ENCODE data around the gene TPSD1. TPM values are rescaled to one million over a fixed set of nuclear protein-coding genes. Genes with fewer than 3 reads are reported as not detected.
"Not testable (repeated sequence)": the region's sequence is repeated elsewhere in the genome, so short reads cannot be mapped to it uniquely, and the experiment has no call there.

TPSD1 gene
- polyA plus RNA-seq, 4 donors = 0.55 TPM; not detected in 3

DNA sequence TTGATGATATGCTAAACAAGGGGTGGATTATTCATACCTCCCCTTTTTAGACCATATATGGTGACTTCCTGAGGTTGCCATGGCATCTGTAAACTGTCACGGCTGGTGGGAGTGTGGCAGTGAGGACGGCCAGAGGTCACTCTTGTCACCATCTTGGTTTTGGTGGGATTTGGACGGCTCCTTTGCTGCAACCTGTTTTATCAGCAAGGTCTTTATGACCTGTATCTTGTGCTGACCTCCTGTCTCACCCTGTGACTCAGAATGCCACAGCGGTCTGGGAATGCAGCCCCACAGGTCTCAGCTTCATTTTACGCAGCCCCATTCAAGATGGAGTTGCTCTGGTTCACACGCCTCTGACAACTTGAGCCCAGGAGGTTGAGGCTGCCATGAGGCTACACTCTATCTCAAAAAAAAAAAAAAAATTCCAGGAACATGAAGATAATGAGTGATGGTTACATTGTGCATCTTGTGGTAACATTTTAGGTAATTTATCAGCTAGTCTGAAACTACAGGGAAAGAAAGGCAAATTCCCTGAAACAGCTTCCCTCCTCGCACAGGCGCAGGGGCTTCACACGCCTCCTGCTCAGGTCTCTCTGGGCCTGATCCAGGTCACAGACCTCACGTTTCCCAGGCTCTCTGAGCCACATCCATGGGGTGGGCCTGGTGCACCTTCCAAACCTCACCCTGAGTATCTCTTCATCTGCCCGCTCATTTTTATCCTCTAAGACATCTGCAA lies 38.2 kb downstream of the TPSD1 start:
- DNase-seq (ENCODE audit: low read depth in 4 of 4, low spot score in 3 of 4) = no peak

DNA sequence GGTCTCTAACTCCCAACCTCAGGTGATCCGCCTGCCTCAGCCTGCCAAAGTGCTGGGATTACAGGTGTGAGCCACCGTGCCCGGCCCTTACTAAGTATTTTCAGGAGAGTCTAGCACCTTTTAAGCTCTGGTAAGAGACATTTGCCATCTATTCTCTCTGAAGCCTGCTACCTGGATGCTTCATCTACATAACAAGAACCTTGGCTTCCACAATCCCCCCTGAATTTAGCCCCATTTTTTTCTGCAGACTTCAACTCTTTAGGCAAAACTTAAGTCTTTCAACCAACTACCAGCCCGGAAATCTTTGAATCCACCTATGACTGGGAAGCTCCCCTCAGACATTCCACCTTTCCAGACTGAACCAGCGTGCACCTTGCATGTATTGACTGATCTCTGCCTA lies 39.6 kb downstream of the TPSD1 start:
- no peak for DNase-seq (ENCODE audit: low read depth in 4 of 4, low spot score in 3 of 4)

DNA sequence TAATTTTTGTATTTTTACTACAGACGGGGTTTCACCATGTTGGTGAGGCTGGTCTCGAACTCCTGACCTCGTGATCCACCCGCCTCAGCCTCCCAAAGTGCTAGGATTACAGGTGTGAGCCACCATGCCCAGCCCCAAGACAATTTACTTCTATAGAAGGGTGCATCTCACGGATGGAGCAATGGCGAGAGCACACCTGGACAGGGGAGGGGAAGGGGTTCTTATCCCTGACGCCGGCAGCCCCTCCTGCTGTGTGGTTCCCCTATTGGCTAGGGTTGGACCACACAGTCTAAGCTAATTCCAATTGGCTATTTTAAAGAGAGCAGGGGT lies 40.8 kb downstream of the TPSD1 start:
- DNase-seq (ENCODE audit: low read depth in 4 of 4, low spot score in 3 of 4) = not testable (repeated sequence)

DNA sequence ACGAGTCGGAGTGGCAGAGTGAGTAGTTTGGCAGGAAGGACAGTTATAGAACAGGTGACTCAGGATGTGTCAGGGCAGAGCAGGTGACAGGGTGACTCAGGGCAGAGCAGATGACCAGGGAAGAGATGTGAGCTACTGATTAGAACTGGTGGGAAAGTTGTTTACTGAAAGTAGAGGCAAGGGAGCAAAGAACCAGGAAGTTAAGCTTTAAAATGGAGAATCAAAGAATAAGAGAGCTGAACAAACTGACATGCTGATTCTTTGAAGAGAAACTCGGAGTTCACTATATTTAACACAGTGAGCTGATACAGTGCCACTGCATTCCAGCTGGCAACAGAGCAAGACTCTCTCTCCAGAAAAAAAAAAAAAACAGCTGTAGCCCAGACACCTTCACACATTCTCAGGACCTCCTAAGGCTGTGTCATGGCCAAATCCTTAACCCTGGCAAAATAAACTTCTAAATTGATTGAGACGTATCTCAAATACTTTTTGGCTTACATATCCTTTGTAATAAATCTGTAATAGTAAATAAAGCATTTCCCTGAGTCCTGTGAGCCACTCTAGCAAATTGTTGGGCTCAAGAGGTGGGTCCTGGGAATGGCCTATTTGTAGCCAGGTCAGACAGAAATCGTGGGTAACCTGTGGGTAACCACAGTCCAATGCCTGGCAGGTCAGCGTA lies 41.3 kb downstream of the TPSD1 start:
- DNase-seq (ENCODE audit: low read depth in 4 of 4, low spot score in 3 of 4) = no peak

DNA sequence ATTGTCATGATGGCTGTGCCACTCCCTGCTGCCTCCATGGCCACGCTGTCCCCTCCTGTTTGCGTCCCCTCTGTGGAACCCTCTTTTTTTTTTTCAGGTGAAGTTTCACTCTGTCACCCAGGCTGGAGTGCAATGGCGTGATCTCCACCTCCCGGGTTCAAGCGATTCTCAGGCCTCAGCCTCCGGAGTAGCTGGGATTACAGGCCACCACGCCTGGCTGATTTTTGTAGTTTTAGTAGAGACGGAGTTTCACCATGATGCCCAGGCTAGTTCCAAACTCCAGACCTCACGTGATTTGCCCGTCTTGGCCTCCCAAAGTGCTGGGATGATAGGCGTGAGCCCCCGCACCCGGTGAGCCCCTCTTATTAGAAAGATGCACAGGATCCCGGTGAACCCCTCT lies 42.5 kb downstream of the TPSD1 start:
- DNase-seq (ENCODE audit: low read depth in 4 of 4, low spot score in 3 of 4) = no peak

DNA sequence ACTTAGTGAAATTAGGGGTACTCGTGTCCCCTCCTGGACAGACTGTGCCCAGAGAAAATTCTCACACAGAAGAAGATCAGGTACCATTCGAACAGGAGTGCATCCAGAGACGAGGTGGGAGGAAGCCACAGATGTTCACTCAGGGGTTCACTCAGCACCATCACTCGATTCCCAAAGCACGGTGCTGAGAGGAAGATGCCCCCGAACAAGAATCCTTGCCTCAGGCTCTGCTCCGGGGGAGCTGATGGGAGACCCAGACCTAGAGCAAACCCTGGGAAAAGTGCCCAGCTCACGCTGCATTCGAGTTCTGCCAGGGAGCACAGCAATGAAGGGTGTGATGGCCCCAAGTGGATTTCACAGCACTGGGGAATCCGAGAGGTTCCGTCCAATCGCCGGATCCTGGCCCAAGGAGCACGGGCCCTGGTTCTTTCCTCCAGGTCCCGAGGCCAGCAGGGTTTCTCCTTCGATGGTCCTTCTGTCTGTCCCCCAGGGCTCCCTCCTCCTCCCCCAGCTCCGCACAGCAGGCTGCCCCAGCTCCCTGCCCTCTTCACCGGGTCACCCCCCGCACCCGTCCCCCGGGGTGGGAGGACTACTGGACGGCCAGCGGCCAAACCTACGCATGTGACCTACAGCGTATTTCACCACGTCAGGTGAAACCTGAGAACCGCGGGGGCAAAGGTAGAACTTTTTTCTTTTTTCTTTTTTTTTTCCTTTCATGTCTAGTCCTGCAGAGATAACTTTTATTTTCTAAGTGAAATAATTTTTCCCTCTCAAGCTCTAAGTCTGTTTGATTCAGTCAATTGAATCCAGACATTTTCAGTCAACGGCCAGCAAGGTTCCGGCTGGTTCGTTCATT lies 43.4 kb downstream of the TPSD1 start:
- DNase-seq (ENCODE audit: low read depth in 4 of 4, low spot score in 3 of 4) = no peak

DNA sequence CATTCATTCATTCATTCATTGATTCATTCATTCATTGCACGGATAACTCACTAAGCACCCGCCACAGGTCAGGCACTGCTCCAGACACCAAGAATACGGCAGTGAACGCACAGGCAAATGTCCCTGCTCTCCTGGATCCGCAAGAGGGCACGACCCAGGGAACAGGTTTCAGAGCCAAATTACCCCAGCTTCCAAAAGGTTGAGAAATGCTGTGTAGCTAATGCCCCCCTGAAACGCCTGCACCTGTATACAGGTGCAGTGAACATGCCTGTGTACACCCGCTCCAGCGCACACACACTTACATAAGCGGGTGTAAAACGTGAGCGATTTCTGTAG lies 44.0 kb downstream of the TPSD1 start:
- DNase-seq (ENCODE audit: low read depth in 4 of 4, low spot score in 3 of 4) = no peak

DNA sequence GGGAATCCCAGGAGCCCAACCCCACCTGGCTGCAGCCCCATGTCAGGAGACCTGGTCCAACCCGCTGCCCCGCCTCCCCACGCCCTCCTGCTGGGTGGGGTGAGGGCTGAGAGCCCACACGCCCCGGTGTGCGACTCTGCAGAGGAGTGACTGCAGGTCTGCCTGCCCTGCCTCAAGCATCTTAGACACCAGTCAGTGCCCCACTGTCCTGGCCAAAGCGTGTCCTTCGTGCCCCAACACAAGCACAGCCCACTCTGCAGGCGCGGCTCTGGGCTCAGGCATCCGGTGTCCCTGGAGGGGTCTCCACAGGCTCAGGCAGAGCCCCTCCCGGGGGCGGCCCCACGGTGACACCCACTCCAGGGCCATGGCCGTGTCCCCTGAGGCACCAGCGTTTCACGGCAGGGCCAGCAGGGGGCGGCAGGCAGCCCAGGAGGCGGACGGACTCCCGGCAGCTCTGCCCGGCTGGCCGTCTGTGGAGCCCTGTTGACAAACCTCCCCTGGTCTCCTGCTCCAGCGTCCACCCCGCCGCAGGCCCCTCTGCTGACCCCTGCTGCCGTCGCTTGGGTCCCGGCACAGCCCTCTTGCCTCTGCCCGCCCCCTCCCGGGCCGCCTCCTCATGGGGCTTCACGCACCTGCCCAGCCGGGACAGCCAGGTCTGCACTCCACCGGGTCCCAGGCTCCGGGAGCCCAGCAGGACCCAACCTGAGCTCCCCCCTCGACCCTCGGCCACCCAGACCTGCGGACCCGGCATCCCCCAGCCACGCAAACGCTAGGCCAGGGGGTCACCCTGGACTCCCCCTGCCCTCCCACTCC lies 45.0 kb downstream of the TPSD1 start:
- DNase-seq (ENCODE audit: low read depth in 4 of 4, low spot score in 3 of 4) = peak in 1 of 4 donors; percentile 49

DNA sequence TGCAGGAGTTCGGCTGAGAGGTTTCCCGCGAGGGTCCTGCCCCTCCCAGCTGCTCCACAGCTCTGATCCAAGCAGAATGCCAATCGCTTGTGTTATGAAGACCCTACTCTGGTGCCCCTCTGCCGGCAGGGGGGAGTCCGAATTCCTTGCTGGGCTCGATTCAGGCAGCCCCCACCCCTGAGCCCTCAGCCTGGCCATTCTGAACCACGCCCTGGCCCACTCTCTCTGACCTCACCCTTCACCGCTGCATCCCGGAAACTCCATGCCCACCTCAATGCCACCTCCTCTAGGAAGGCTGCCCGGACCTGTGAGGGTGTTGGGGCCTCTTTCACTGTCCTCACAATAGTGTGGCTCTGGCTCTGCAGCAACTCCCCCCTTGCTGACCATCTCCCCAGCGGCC lies 45.7 kb downstream of the TPSD1 start:
- no peak for DNase-seq (ENCODE audit: low read depth in 4 of 4, low spot score in 3 of 4)

DNA sequence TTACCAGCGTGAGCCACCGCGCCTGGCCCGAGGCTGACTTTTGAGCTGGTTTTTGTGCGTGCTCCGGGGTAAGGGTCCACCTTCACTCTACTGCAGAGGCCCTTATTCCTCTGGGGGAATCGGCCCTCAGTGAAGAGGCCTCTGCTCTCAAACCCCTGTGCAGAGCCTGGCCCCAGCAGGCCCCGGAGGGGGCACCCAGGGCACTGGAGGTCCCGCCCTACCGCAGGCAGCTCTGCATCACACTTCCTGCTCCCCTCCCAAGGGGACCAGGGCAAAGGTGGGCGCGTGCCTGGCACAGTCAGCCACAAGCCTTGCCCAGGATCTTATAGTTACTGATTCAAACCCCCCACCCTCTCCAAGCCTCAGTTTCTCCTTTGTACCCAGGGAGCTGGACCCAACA lies 50.0 kb downstream of the TPSD1 start:
- DNase-seq (ENCODE audit: low read depth in 4 of 4, low spot score in 3 of 4) = no peak

DNA sequence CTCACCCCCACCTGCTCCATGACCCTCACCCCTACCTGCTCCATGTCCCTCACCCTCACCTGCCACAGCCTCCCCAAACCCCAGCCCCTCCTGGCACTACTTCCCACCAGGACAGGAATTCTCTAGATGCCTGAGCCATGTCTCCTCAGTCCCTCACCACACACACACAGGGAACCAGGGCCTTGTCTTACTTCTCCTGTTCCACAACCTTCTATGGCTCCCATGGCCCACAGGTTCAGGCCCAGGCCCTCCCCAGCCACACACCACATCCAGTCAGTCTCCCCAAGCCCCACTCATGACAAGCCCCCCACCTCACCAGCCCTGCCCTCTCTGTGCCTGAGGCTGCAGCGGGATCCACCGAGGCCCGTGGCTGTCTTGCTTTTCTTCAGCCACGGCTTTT lies 50.5 kb downstream of the TPSD1 start:
- no peak for DNase-seq (ENCODE audit: low read depth in 4 of 4, low spot score in 3 of 4)

DNA sequence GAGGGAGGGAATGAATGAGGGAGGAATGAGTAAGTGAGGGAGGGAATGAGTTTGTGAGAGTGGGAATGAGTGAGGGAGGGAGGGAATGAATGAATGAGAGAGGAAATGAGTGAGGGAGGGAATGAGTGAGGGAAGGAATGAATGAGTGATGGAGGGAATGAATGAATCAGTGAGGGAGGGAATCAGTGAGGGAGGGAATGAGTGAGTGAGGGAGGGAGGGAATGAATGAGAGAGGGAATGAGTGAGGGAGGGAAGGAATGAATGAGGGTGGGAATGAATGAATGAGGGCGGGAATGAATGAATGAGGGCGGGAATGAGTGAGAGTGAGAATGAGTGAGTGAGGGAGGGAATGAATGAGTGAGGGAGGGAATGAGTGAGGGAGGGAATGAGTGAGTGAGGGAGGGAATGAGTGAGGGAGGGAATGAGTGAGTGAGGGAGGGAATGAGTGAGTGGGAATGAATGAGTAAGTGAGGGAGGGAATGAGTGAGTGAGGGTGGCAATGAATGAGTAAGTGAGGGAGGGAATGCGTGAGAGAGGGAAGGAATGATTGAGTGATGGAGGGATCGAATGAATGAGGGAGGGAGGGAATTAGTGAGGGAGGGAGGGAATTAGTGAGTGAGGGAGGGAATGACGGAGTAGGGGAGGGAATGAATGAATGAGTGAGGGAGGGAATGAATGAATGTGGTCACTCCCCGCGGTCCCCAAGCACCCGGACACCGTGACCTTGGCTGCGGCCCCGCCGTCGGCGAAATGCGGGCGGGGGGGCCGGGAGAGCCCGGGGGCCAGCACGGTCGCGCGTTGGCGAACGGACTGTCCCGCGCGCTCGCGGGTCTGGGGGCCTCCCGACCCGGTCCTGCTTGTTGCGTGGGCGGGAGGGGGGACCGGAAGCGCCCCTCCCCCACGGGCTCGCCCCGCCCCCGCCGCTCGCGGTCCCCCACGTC lies 52.4 kb downstream of the TPSD1 start:
- peak in 1 of 4 donors; percentile 47 for DNase-seq (ENCODE audit: low read depth in 4 of 4, low spot score in 3 of 4)

Other genes starting within 250 kb of the TPSD1 start
- under 1 TPM; 0.11 to 0.34 (median 0.23) TPM for gene SSTR5, start 183.3 kb upstream of the TPSD1 start, polyA plus RNA-seq (ENCODE audit: insufficient read length in 4 of 4)
- gene C1QTNF8, start 159.8 kb upstream of the TPSD1 start, polyA plus RNA-seq (ENCODE audit: insufficient read length in 4 of 4) = under 1 TPM in 1 of 4 donors, not detected in 3; 0.05 TPM
- 10 to 100 TPM; 17.1 to 31.1 (median 18.5) TPM for gene CACNA1H, start 103.0 kb upstream of the TPSD1 start, polyA plus RNA-seq (ENCODE audit: insufficient read length in 4 of 4)
- 1 to 10 TPM in 2 of 4 donors, under 1 TPM in 2; 0.47 to 1.6 (median 0.90) TPM for gene TPSG1, start 30.8 kb upstream of the TPSD1 start, polyA plus RNA-seq (ENCODE audit: insufficient read length in 4 of 4)
- gene TPSB2, start 25.9 kb upstream of the TPSD1 start, polyA plus RNA-seq (ENCODE audit: insufficient read length in 4 of 4) = under 1 TPM in 1 of 4 donors, not detected in 3; 0.16 TPM
- under 1 TPM in 3 of 4 donors, not detected in 1; 0.09 to 0.36 (median 0.25) TPM for gene TPSAB1, start 15.4 kb upstream of the TPSD1 start, polyA plus RNA-seq (ENCODE audit: insufficient read length in 4 of 4)
- 100 to 1,000 TPM; 169 to 186 (median 176) TPM for gene UBE2I, start 53.6 kb downstream of the TPSD1 start, polyA plus RNA-seq (ENCODE audit: insufficient read length in 4 of 4)
- gene BAIAP3, start 77.6 kb downstream of the TPSD1 start, polyA plus RNA-seq (ENCODE audit: insufficient read length in 4 of 4) = 1 to 10 TPM; 3.9 to 8.5 (median 4.7) TPM
- gene TSR3, start 95.8 kb downstream of the TPSD1 start, polyA plus RNA-seq (ENCODE audit: insufficient read length in 4 of 4) = 10 to 100 TPM; 37.9 to 62.9 (median 46.1) TPM
- 10 to 100 TPM; 57.3 to 69.5 (median 60.3) TPM for gene GNPTG, start 95.9 kb downstream of the TPSD1 start, polyA plus RNA-seq (ENCODE audit: insufficient read length in 4 of 4)
- gene UNKL, start 158.6 kb downstream of the TPSD1 start, polyA plus RNA-seq (ENCODE audit: insufficient read length in 4 of 4) = 10 to 100 TPM; 14.2 to 21.1 (median 17.0) TPM
- gene UQCC4, start 164.7 kb downstream of the TPSD1 start, polyA plus RNA-seq (ENCODE audit: insufficient read length in 4 of 4) = 10 to 100 TPM; 12.5 to 18.3 (median 14.8) TPM
- gene PERCC1, start 175.0 kb downstream of the TPSD1 start, polyA plus RNA-seq (ENCODE audit: insufficient read length in 4 of 4) = under 1 TPM in 1 of 4 donors, not detected in 3; 0.26 TPM
- gene CCDC154, start 188.5 kb downstream of the TPSD1 start, polyA plus RNA-seq (ENCODE audit: insufficient read length in 4 of 4) = 1 to 10 TPM; 2.2 to 3.5 (median 2.7) TPM
- gene CLCN7, start 219.0 kb downstream of the TPSD1 start, polyA plus RNA-seq (ENCODE audit: insufficient read length in 4 of 4) = 10 to 100 TPM; 43.4 to 62.1 (median 48.6) TPM
- under 1 TPM in 1 of 4 donors, not detected in 3; 0.04 TPM for gene PTX4, start 232.9 kb downstream of the TPSD1 start, polyA plus RNA-seq (ENCODE audit: insufficient read length in 4 of 4)
- 10 to 100 TPM; 25.9 to 48.7 (median 30.5) TPM for gene TELO2, start 237.3 kb downstream of the TPSD1 start, polyA plus RNA-seq (ENCODE audit: insufficient read length in 4 of 4)

Data from right renal pelvis (tissue), 4 donors.